Left kidney (tissue), 2 donors: Measurements from ENCODE around the gene UNC45A. TPM values are rescaled to one million over a fixed set of nuclear protein-coding genes. Genes with fewer than 3 reads are reported as not detected.
A peak's percentile ranks its signal among the peaks of the same experiment; 100 is the strongest.
"Not testable (repeated sequence)": the region's sequence is repeated elsewhere in the genome, so short reads cannot be mapped to it uniquely, and the experiment has no call there.

ENCODE experiments used
- DNase-seq: peaks from one replicate; pipeline ENCODE4 v3.0.0-alpha.2; 2013
- polyA plus RNA-seq: library from polyadenylated mRNA; unstranded; fragments of 120-200 nt; gene quantifications from one replicate; pipeline ENCODE4 v1.2.1, GENCODE V29; 2013; ENCODE audit not compliant: insufficient read length

The UNC45A gene
- polyA plus RNA-seq, 1 donor: 60.3 TPM

DNA sequence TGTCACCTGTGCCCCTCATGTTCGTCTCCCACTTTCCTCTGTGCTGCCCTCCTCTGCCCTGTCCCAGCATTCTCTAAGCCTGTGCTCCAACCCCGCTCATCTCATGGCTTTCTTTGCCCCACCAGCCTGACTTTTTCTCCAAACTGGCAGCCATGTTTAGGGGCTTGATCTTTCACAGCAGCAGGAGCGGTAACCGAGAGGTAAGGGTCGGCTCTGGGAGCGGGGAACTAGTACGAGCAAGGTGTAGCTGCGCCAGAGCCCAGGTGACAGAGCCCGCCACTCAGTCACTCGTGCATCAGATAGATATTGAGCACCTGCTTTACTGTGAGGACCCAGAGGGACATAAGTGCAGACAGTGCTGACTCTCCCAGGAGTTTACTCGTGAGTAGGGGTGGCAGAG is 18.6 kb upstream of the UNC45A start:
- no peak for DNase-seq

DNA sequence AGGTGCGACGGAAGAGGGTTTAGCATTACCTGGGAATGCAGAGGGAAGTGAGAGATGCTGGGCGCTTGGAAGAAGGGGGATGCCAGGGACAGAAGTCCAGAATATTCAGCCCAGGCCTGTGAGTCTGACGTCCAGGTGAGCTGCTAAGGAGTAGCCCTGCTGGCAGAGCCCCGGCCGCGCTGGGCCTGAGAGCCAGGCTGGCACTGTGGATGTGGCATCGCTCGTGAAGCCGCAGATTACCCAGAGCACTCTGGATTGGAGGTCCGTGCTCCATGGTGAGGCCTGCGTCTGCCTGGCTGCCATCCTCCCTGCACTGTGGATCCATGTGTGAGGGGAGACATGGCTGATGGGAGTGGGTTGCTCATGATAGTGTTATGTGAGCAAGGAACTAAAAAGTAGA is 17.5 kb upstream of the UNC45A start:
- DNase-seq: no peak

DNA sequence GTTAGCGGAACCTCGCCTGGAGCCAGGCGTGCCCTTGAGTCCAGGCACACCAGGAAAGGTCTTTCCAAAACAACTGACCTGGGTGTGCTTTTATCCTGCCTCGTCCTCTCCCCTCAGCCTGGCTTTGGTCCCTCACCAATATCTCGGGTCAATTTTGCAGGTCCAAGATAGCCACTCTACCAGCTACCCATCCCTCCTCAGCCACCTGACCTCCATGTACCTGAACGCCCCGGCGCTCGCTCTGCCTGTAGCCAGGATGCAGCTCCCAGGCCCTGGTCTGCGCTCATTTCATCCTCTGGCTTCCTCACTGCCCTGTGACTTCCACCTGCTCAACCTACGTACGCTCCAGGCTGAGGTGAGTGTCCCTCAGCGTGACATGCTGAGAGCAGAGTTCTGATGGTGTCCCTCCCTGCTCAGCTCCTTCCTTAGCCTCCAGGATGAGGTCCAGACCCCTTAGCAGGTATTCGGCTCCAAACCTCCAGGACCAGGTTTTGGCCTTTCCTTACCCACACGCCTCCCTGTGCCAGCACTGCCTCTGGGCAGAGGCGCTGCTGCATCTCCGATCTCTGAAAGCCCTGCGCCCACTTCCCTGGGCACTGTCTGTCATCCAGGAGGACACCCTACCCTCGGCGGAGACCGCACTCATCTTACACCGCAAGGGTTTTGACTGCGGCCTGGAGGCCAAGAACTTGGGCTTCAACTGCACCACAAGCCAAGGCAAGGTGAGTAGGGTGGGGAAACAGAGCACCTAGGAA is 16.9 kb upstream of the UNC45A start:
- no peak for DNase-seq

DNA sequence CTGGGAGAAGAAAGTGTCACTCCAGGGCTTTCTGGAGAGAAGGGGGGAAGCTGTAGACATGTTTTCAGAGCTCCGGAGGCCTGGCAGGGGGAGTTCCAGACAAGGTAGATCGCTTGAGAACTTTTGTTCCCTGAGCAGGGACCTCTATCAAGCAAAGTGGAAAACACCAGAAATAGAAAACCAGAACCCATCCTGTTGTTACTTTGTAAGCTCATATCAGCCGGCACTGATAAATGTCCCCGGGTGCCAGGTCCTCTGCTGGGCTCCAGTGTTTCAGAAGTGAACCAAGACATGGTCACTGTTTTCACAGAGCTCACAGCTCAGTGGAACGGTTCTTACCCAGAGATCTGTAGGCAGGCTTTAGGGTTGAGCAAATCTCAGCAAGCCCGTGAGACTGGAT is 16.2 kb upstream of the UNC45A start:
- no peak for DNase-seq

DNA sequence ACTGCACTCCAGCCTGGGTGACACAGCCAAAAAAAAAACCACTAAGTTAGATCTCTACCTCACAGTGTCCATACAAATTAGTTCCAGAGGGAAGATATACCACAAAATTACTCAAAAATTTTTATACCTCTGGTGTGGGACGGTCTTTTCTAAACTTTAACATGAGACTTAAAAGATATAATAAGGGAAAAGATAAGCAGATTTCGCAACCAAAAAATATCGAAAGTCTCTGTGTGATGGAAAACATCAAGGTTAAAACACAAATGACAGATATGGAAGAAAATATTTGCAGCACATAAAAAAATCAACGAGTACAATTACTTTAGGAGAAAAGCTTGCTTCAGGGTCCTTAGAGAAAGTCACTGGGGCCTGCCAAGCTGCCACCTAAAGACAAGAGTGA is 13.2 kb upstream of the UNC45A start:
- DNase-seq: no peak

DNA sequence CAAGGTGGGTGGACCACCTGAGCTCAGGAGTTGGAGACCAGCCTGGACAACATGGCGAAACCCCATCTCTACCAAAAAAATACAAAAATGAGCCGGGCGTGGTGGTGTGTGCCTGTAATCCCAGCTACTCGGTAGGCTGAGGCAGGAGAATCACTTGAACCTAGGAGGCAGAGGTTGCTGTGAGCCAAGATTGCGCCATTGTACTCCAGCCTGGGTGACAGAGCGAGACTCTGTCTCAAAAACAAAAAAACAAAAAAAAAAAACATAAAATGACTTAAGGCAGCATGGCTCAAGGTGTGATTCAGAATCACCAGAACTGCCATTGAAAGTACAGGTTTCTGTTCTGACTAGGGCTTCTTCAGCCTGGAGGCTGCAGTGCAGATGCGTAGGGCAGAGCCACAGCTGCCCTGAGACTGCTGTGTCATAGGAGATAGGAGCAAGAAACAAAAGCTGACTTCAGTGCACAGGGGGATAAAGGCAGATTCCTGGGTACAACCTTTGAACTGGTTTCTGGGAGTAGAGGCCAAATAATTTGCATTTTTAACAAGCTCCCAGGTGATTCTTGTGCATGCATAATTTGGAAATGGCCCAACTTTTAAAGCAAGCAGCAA is 12.3 kb upstream of the UNC45A start:
- DNase-seq: not testable (repeated sequence)

DNA sequence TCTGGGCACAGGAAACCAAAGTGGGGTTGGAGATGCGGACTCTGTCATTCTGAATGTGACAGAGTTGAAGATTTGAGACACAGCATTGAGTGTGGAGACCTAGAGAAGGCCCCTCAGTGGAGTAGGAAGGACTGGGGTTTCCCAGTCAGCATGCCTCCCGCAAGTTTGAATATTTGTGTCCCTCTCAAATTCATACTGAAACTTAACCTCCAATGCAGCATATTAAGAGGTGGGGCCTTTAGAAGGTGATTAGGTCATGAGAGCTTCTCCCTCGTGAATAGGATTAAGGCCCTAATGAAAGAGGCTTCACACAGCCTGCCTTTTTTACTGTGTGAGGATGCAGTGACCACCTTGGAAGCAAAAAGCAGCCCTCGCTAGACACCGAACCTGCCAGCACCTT is 10.7 kb upstream of the UNC45A start:
- no peak for DNase-seq

DNA sequence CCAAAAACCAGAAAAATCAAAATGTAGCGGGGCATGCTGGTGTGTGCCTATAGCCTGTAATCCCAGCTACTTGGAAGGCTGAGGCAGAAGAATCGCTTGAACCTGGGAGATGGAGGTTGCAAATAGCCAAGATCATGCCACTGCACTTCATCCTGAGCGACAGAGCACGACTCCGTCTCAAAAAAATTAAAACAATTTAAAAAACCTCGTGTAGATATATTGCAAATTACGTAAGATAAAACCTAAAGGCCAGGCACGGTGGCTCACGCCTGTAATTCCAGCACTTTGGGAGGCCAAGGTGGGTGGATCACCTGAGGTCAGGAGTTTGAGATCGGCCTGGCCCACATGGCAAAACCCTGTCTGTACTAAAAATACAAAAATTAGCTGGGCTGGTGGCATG is 8.3 kb upstream of the UNC45A start:
- not testable (repeated sequence) for DNase-seq

DNA sequence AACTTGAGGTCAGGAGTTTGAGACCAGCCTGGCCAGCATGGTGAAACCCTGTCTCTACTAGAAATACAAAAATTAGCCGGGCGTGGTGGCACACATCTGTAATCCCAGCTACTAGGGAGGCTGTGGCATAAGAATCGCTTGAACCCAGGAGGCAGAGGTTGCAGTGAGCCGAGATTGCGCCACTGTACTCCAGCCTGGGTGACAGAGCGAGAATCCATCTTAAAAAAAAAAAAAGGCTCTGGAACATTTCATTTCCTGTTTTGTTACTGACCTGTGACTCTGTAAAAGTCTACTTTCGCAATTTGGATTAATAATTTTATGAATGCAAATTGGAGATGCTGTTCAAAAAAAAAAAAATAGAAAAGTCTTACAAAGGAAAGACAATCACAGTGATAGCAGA is 7.0 kb upstream of the UNC45A start:
- DNase-seq: not testable (repeated sequence)

DNA sequence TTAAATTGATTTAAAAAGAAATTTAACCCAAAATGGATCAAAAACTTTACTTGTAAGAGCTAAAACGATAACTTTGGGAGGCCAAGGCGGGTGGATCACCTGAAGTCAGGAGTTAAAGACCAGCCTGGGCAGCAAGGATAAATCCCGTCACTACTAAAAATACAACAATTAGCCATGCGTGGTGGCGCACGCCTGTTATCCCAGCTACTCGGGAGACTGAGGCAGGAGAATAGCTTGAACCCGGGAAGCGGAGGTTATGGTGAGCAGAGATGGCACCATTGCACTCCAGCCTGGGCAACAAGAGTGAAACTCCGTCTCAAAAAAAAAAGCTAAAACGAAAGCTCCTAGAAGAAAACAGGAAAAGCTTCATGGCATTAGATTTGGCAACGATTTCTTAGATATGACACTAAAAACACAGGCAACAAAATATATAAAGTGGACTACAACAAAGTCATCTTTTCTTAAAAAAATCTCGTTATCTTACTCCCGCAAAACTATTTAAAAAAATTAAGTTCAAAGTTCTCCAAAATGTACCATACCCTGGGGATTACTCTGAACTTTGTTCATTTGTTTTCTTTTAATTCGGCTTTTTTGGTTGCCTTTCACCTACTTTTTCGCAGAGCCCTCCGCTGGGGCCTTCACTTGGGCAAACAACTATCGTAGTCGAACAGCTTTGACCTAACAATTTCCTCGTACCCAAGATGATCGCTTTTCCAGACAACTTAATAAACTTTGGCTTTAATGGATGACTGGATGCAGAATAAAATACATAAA is 5.7 kb upstream of the UNC45A start:
- no peak for DNase-seq

DNA sequence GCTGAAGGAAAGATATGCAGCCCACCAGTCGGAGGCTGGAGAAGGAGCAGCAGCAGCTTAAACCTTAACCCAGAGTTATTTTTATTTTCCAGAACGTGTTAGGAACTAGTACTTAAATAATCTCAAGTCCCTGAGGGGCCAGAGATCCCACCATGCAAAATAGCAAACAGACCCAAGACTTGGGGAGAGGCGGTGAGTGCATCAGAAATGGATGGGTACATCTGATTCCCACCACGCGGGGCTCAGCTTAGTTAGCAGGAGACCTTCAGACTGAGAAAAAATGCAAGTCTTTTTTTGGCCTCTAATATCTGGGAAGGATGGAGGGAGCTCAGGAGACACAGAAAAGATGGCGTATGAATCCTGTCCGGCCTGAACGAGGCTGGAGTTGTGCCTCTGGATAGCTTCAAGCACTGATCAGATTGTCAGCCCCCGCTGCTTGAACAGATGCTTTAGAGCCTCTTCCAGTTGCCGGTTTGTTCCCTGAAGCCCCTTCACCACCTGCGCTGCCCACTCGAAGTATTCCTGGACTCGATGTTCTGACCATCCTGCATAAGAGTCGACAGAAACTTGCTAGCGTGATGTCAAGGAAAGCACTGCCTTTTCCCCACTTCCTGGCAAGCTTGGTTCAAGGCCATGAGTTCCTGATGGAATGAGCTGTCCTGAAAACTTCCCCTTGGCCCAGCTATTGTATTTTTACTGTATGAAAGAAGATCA is 4.1 kb upstream of the UNC45A start:
- no peak for DNase-seq

DNA sequence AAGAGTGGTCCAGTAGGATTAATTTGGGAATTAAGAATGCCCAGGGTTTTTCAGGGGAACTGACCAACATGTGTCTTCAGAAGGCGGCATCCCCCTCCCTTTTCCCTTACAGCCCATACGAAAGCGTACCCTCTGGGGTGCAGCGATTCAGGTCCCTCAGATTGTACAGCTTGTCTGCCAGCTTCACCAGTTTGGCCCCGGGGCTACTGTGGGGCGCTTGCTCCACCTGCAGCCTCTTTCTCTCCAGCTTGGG is 3.6 kb upstream of the UNC45A start:
- DNase-seq: no peak

DNA sequence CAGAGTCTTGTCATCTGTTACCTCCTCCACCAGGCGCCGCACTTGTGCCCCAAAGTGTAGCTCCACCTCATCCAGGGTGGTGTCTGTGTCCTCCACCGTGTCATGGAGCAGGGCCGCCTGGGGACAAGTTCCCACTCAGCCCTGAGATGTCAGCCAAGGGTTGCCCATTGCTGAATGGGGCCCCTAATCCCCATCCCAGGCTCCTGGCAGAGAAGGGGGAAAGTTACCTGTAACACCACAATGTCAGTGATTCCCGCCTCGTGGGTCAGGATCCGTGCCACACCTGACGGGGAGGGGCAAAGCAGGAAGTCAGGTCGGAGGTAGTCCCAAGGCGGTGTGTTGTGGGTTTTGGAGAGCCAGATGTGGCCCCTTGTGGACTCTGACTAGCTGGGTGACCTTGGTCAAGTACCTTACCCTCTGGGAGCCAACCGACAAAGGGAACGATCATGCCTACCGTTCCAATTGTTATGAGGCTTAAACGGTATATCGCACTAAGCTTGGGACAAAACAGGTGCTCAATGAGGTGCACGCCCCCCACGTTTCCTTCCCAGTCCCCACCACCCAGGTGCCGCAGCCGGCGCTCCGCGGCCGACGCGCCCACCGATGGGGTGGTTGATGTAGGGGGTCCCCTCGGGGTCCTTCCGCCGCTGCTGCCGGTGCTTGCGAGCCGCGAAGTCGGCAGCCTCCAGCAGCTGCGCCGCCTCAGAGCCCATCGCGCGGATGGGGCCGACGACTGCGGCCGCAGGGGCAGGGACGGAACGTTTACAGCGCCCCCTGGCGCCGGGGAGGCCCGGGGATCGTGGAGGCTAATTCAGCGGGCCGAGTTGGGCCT is 3.0 kb upstream of the UNC45A start, which contains the start of gene HDDC3:
Gene HDDC3, minus strand, starts transcription at position 722 of the 832 bp plus-strand sequence. Its CDS starts 9 bp downstream, at position 713.
- DNase-seq: peak; percentile 85

DNA sequence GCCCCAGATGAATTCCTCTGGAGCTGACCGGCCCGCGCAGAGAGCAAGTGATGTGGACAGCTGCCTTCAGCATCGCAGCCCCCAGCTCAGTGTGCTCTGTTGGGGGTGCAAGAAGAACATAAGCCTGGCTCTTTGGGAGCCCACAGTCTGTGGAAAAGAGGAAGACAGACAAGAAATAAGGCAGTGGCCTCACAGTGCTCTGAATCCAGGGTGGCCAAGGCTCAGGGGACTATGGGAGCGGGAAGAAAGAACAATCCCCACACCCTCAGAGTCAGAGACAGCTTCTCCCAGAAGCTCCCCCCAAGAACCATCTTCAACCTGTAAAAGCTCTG is 2.5 kb upstream of the UNC45A start:
- no peak for DNase-seq

DNA sequence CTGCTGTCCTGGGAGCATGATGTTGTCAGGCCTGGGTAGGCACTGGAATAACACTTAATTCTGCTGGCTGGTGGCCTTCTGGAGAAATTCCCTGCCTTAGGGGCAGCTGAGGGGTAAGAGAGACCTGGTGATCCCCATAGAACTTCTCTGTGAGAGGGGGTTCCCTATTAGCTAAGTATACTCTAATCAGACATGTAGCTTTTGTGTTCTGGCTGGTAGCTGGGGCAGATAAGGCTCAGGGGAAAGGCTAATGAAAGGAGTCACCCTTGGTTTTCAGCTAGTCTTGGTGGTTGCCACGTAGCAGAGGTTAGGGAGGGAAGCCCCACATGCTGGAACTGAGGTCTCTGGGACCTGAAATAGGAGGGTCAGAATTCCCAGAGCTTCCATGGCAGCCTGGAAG is 1.8 kb upstream of the UNC45A start:
- no peak for DNase-seq

DNA sequence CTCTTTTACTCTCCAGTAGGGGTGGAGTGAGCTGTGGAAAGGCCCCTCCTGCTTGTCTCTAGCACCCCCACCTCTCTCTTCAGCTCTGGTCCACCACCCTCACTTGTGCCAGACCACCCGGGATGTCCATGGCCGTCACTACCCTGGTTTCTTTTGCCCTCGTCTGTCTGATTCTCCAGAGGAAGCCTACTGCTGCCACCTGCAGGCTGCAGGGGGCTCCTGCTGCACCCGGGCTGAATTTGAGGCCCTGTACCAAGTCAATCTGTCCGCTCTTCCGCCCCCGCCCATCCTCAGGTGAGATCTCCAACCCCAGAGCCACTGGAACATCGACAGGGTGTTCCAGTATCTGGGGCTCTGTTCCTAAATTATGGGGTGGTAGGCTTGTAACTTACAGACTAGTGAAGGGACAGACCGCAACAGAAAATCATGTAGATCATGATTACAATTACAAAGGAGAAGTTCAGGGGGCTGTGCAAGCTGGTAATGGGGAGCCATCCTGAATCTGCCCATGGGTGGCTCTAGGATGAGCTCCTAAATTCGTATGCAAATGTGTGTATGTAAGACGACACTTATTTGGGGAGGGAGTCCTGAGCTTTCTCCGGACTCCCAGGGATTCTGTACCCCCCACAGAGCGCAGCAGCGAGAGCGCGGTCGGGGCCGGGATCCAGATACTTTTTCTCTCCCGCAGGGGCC is 683 bp upstream of the UNC45A start:
- DNase-seq: peak; percentile 87

DNA sequence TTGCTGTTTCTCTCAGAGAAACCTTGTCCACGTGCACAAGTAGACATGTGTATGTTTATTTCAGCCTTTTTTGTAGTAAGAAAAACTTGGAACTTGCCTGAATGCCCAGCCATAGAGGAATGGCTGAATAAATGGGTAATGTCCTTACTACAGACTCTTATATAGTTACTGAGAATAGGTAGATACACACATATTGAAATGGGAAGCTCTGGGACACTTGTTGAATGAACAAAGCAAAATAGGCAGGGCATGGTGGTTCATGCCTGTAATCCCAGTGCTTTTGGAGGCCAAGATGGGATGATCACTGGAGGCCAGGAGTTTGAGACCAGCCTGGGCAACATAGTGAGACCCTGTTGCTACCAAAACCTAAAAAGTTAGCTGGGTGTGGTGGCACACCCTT is 1.7 kb downstream of the UNC45A start:
- no peak for DNase-seq

DNA sequence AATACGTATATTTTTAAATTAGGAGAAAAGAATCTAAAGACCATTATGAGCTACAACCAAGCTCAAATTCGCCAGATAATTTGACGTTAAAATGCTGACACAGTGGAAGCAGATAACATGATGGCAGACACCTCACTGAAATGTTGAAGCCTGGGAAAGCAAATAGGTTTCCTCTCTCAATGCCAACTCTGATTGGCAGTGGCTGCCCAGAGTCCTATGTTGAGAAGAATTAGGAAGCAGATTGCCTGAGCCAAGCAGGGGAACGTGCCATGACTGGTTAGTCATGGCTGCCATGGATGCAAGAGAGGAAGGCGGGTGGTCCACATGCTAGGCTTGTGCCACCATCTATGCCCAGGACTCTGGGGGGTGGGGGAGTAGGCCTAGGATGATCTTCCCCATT is 3.2 kb downstream of the UNC45A start:
- no peak for DNase-seq

DNA sequence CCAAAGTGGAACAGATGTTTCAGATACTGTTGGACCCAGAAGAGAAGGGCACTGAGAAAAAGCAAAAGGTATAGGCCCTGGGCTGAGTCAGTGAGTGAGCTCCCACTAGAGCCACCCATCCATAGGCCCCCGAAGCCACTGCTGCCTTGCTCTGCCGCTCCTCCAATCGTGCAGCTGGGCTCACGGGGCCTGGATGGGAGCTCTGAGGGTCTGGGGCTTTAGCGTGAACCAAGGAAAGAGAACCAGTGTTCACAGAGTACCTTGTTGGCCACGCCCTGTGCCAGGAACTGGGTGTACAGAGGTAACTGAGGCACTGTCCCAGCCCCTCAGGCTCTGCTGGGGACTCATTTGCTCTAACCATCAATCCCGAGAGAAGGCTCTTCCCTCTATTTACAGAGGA is 4.7 kb downstream of the UNC45A start:
- DNase-seq: no peak

DNA sequence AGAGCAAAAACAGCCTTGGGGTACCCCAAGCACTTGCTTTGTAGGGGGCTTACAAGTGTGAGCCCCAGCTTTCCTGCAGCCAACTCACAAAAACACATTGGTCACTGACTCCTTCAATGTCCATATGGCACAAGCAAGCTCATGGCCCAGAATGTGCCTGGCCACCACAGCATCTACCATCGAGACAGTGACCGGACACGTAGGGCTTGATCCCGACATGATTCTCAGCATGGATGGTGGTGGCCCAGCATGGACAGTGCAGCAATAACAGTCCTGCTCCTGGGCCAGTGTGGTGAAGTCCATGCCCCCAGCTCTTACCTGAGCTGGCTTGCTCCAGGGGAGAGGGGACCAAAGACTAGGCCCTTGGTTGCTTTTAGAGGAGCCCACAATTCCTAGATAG is 6.0 kb downstream of the UNC45A start:
- no peak for DNase-seq

DNA sequence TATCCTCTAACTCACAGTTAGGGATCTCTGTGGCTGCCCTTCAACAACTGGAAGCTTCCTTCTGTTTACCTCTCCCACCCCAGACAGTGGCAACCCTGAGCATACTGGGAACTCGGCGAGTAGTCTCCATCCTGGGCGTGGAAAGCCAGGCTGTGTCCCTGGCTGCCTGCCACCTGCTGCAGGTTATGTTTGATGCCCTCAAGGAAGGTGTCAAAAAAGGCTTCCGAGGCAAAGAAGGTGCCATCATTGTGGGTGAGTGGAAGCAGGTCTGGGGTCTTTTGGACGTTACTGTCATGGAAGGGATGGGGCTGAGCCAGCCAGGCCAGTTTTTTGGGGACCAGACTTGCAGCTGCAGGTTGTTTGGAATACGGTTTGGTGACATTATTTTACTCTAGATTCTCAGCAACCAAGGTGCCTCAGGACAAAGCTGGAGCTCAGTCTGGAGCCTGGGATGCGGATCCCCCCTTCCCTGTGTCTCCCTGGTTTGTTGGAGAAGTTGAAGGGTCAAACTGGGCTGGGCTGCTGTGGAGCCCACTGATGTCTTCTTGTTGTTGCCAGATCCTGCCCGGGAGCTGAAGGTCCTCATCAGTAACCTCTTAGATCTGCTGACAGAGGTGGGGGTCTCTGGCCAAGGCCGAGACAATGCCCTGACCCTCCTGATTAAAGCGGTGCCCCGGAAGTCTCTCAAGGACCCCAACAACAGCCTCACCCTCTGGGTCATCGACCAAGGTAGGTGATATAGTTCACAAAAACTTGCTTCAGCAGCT is 7.5 kb downstream of the UNC45A start:
- DNase-seq: no peak
